Measurements from ENCODE around the gene CWH43.
"Not testable (repeated sequence)": the region's sequence is repeated elsewhere in the genome, so short reads cannot be mapped to it uniquely, and the experiment has no call there.

CWH43 gene

GRCh38 chr4:49098034-49098759 is 112.1 kb downstream of the CWH43 start:
- not testable (repeated sequence) for DNase-seq

GRCh38 chr4:49099831-49100444 is 113.9 kb downstream of the CWH43 start:
- DNase-seq = not testable (repeated sequence)

- not testable (repeated sequence) for DNase-seq
Measured at GRCh38 chr4:49102344-49102898, 116.3 kb downstream of the CWH43 start.

DNA sequence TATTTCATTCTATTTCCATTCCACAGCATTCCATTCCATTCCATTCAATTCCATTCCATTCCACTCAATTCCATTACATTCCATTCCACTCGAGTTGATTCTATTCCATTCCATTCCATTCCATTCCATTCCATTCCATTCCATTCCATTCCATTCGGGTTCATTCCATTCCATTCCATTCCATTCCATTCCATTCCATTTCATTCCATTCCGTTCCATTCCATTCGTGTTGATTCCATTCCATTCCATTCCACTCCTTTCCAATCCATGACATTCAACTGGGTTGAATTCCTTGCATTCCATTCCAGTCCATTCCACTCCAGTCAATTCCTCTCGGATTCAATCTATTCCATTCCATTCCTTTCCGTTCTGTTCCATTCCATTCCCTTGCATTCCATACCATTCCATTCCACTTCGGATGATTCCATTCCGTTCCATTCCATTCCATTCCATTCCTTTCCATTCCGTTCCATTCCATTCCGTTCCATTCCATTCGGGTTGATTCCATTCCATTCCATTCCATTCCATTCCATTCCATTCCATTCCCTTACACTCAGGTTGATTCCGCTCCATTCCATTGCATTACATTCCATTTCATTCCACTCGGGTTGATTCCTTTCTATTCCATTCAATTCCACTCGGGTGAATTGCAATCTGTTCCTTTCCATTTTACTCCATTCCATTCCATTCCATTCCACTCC is 117.5 kb downstream of the CWH43 start:
- not testable (repeated sequence) for DNase-seq

GRCh38 chr4:49104231-49104930 is 118.3 kb downstream of the CWH43 start:
- not testable (repeated sequence) for DNase-seq

GRCh38 chr4:49105248-49105904 is 119.3 kb downstream of the CWH43 start:
- DNase-seq = not testable (repeated sequence)

GRCh38 chr4:49107262-49107661 is 121.2 kb downstream of the CWH43 start:
- DNase-seq = not testable (repeated sequence)

DNA sequence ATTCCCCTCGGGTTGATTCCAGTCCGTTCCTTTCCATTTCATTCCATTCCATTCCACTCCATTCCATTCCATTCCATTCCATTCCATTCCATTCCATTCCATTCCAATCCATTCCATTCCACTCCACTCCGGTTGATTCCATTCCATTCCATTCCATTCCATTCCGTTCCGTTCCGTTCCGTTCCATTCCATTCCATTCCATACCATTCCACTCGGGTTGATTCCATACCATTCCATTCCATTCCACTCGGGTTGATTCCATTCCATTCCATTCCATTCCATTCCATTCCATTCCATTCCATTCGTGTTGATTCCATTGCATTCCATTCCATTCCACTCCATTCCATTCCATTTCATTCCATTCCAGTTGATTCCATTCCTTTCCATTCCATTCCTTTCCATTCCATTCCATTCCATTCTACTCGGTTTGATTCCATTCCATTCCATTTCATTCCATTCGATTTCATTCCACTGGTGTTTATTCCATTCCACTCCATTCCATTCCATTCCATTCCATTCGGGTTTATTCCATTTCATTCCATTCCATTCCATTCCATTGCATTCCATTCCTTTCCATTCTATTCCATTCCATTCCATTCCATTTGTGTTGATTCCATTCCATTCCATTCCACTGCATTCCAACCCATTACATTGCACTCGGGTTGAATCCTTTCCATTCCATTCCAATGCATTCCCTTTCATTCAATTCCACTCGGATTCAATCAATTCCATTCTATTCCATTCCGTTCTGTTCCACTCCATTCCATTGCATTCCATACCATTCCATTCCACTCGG is 122.3 kb downstream of the CWH43 start:
- DNase-seq = not testable (repeated sequence)

DNA sequence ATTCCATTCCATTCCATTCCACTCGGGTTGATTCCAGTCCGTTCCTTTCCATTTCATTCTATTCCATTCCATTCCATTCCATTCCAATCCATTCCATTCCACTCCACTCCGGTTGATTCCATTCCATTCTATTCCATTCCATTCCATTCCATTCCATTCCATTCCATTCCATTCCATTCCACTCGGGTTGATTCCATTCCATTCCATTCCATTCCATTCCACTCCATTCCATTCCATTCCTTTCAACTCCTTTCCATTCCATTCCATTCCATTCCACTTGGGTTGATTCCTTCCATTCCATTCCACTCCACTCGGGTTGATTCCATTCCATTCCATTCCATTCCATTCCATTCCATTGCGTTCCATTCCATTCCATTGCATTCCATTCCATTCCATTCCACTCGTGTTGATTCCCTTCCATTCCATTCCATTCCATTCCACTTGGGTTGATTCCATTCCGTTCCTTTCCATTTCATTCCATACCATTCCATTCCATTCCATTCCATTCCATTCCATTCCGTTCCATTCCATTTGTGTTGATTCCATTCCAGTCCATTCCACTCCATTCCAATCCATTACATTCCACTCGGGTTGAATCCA is 123.6 kb downstream of the CWH43 start:
- DNase-seq = not testable (repeated sequence)

DNA sequence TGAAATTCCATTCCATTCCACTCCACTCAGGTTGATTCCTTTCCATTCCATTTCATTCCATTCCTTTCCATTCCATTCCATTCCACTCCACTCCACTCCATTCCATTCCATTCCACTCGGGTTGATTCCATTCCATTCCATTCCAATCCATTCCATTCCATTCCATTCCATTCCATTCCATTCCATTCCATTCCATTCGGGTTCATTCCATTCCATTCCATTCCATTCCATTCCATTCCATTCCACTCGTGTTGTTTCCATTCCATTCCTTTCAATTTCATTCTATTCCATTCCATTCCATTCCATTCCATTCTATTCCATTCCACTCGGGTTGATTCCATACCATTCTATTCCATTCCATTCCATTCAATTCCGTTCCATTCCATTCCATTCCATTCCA is 124.5 kb downstream of the CWH43 start:
- DNase-seq = not testable (repeated sequence)
